Mammary epithelial cell (primary cell): ENCODE data around the gene CAPS.

ENCODE experiments used
- EZH2 ChIP-seq: IDR thresholded peaks from 2 replicates; pipeline ENCODE4 v1.6.1; 2012; ENCODE audit warnings: low read length, inconsistent platforms, borderline replicate concordance
- TF ChIP-seq, protein P1 (sequence below), 2 donors: IDR thresholded peaks in 1 of 2; conservative IDR thresholded peaks in 1 of 2; 2 replicates each; pipeline ENCODE4 v1.5.1; 2011 to 2012; ENCODE audit warnings: inconsistent platforms in 2 of 2, low read length in 2 of 2, mild to moderate bottlenecking in 2 of 2, control low read depth in 1 of 2, low read depth in 1 of 2; ENCODE audit not compliant: insufficient read depth in 1 of 2; ENCODE audit errors: extremely low read depth in 1 of 2

DNA sequence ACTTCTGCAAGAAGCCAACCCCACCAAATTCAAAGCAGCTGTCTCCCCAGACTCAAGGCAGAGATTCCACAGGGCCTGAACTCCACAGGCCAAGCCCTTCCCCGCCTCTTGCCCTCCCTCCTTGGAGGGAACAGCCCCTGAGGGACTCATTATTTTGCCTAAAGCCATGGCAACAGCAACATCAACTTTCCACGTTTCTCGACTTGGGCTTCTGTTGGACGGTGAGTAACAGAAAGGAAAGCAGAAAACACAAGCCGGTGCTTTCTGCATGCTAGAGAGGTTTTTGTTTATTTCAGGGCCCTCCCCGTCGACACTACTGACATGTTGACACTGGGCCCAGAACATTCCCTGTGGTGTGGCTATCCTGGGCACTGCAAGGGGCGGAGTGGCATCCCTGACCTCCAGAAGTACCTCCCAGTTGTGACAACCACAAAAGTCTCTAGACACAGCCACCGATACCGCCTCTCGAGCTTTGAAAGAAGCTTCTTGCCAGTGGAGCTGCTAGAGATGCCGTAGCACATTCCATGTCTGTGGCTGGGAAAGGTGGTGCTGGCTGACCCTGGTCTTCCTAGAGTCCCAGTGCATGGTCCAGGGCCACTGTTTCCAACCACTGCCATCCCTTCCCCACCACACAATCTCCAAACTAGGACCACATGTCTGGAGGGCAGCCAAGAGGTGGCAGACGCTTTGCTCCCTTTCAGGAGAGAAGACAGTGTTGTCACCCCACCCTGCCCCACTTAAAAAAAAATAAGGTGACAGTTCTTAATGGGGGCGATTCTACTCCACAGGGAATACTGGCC lies 12.8 kb downstream of the CAPS start:
- TF ChIP-seq, protein P1, sequence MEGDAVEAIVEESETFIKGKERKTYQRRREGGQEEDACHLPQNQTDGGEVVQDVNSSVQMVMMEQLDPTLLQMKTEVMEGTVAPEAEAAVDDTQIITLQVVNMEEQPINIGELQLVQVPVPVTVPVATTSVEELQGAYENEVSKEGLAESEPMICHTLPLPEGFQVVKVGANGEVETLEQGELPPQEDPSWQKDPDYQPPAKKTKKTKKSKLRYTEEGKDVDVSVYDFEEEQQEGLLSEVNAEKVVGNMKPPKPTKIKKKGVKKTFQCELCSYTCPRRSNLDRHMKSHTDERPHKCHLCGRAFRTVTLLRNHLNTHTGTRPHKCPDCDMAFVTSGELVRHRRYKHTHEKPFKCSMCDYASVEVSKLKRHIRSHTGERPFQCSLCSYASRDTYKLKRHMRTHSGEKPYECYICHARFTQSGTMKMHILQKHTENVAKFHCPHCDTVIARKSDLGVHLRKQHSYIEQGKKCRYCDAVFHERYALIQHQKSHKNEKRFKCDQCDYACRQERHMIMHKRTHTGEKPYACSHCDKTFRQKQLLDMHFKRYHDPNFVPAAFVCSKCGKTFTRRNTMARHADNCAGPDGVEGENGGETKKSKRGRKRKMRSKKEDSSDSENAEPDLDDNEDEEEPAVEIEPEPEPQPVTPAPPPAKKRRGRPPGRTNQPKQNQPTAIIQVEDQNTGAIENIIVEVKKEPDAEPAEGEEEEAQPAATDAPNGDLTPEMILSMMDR (conservative IDR thresholded peaks at IDR 0.05 in 1 of 2, IDR thresholded peaks at IDR 0.05 in 1 of 2; ENCODE audit: extremely low read depth in 1 of 2, insufficient read depth in 1 of 2, low read depth in 1 of 2, low read length in 2 of 2): no peak
- TF ChIP-seq EZH2: no peak
